Measurements from ENCODE around the gene HSPB6.
A peak's percentile ranks its signal among the peaks of the same experiment; 100 is the strongest.
"Not testable (repeated sequence)": the region's sequence is repeated elsewhere in the genome, so short reads cannot be mapped to it uniquely, and the experiment has no call there.

HSPB6 gene

DNA sequence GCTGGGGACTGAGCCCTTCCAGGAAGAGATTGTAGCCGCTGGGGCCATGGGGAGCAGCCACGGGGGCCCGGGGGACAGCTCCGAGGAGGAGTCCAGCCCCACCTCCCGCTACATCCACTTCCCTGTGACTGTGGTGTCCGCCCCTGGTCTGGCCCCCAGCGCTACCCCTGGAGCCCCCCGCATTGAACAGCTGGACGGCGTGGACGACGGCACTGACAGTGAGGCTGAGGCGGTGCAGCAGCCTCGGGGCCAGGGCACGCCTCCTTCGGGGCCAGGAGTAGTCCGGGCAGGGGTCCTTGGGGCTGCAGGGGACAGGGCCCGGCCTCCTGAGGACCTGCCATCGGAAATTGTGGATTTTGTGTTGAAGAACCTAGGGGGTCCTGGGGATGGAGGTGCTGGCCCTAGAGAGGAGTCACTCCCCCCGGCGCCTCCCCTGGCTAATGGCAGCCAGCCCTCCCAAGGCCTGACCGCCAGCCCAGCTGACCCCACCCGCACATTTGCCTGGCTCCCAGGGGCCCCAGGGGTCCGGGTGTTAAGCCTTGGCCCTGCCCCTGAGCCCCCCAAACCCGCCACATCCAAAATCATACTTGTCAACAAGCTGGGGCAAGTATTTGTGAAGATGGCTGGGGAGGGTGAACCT lies 24.2 kb downstream of the HSPB6 start:
- no peak for DNase-seq (ENCODE audit: low read depth in 1 of 2, low spot score in 1 of 2)

- no peak for DNase-seq (ENCODE audit: low read depth in 1 of 2, low spot score in 1 of 2)
Measured at GRCh38 chr19:35731779-35732405, 24.9 kb downstream of the HSPB6 start.

GRCh38 chr19:35731353-35731752 lies 25.5 kb downstream of the HSPB6 start:
- no peak for DNase-seq (ENCODE audit: low read depth in 1 of 2, low spot score in 1 of 2)

- DNase-seq (ENCODE audit: low read depth in 1 of 2, low spot score in 1 of 2), result no peak
Measured at GRCh38 chr19:35730326-35730725, 26.5 kb downstream of the HSPB6 start.

DNA sequence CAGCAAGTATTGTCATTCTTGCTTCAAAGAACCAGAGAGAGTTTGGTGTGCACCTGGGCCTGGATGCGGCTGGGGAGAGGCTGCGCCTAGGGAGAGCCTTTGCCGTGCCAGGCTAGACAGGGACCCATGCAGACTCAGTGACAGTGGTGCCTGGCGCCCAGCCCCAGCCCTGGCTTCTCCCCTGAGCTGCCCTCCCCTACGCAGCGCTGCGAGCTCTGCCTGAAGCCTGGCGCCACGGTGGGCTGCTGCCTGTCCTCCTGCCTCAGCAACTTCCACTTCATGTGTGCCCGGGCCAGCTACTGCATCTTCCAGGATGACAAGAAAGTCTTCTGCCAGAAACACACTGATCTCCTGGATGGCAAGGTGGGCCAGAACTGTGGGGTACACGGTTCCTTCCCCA lies 27.1 kb downstream of the HSPB6 start:
- DNase-seq (ENCODE audit: low read depth in 1 of 2, low spot score in 1 of 2), result no peak

DNA sequence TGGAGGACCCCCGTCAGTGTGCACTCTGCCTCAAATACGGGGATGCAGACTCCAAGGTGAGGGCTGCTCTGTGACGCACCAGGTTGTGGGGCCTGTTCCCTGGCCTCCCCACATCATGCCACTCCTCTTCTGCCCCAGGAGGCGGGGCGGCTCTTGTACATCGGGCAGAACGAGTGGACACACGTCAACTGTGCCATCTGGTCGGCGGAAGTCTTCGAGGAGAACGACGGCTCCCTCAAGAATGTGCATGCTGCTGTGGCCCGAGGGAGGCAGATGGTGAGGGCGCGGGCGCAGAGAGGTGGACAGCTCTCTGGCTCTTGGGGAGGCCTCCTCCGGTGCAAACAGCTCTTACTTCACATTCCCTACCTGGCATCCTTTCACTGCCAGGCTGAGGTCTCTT lies 27.8 kb downstream of the HSPB6 start:
- DNase-seq (ENCODE audit: low read depth in 1 of 2, low spot score in 1 of 2), result no peak

DNA sequence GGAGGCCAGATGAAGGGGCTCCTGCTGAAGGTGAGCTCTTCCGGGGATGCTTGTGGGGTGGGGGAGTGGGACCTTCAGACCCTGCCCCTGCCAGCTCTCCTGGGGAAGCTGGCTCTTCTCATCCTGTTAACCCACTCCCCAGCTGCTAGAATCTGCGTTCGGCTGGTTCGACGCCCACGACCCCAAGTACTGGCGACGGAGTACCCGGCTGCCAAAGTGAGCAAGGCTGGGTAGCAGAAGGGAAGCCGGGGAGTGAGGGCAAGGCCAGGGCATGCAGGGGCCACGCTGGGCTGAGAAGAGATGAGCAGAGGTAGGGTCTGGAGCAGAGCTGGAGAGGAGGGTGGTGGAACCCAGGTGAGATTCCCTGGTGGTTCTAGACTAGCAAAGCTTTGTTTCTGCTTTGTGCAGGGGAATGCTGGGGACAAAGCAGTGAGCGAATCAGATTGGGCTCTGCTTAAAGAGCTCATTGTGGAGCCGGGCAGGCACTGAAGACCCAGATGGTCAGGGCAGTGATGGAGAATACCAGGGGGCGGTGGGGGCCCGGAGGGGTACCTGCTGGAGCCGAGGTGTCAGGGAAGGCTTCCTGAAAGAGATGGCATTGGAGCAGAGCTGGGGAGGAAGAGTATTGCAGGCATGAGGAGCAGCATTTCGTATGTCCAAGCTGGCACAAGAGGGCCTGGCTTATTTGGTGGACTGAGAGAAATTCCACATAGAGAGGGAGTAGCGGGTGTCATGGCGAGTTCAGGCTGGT lies 28.7 kb downstream of the HSPB6 start:
- DNase-seq (ENCODE audit: low read depth in 1 of 2, low spot score in 1 of 2), result no peak

DNA sequence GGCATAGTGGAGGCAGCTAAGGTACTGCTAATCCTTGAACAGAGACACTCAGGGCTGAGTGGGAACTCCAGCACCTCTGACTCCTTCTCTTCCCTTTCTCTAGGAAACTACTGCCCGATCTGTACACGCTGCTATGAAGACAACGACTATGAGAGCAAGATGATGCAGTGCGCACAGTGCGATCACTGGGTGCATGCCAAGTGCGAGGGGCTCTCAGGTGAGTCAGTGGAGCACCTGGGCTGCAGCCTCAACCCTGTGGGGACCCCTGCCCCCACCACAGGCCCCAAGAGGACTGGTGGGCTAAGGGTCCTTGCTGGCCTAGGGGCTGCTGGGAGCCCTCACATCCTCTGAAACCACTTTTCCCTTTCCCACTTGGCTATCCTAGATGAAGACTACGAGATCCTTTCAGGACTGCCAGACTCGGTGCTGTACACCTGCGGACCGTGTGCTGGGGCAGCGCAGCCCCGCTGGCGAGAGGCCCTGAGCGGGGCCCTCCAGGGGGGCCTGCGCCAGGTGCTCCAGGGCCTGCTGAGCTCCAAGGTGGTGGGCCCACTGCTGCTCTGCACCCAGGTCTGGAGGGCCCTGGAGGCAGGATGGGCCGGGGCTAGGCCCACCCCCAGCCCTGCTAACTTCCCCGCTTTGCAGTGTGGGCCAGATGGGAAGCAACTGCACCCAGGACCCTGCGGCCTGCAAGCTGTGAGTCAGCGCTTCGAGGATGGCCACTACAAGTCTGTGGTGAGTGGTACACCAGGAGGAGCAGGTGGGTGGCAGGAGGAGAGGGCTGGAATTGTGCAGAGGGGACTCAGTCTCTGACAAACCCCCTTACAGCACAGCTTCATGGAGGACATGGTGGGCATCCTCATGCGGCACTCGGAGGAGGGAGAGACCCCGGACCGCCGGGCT lies 29.5 kb downstream of the HSPB6 start:
- no peak for DNase-seq (ENCODE audit: low read depth in 1 of 2, low spot score in 1 of 2)

GRCh38 chr19:35725216-35725861 lies 31.5 kb downstream of the HSPB6 start:
- DNase-seq (ENCODE audit: low read depth in 1 of 2, low spot score in 1 of 2), result no peak

DNA sequence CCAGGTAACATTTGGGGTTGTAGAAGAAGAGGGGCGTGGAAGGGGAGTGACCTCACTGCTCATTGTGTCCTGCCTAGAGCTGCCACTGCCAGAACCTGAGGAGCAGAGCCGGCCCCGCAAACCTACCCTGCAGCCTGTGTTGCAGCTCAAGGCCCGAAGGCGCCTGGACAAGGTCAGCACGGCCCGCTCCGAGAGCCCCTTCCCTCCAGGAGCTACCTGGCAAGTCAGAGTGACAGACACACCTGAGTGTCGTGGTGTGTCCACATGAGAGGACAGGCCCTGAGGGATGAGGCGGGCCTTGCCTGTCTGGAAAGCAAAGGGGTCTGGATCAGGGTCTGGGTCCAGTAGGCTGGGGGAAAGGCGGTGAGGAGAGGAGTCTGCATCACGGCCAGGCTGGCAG lies 32.3 kb downstream of the HSPB6 start:
- DNase-seq (ENCODE audit: low read depth in 1 of 2, low spot score in 1 of 2), result no peak

GRCh38 chr19:35724132-35724531 lies 32.7 kb downstream of the HSPB6 start:
- DNase-seq (ENCODE audit: low read depth in 1 of 2, low spot score in 1 of 2), result not testable (repeated sequence)

GRCh38 chr19:35723671-35724070 lies 33.2 kb downstream of the HSPB6 start:
- no peak for DNase-seq (ENCODE audit: low read depth in 1 of 2, low spot score in 1 of 2)

DNA sequence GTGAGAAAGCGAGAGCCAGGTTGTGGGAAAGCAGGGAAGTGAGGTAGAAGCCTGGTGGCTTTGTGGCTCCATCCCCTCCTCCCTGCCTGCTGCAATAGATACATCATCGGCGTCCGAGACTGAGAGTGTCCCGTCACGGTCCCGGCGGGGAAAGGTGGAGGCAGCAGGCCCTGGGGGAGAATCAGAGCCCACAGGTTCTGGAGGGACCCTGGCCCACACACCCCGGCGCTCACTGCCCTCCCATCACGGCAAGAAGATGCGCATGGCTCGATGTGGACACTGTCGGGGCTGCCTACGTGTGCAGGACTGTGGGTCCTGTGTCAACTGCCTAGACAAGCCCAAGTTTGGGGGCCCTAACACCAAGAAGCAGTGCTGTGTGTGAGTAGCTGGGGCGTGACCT lies 33.9 kb downstream of the HSPB6 start:
- no peak for DNase-seq (ENCODE audit: low read depth in 1 of 2, low spot score in 1 of 2)

DNA sequence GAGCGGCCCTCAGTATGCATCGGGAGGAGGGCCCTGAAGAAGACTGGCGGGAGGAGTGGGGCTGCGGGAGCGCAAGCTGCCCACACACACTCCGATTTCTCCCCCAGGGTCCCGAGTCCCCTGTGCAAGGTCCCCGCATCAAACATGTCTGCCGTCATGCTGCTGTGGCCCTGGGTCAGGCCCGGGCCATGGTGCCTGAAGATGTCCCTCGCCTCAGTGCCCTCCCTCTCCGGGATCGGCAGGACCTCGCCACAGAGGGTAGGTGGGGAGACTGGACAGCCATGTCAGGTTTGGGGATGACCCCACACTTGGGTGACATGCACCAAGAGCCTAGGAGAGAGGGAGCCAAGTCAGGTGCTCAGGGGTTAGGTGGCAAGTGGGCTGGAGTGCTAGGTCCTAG lies 34.4 kb downstream of the HSPB6 start:
- DNase-seq (ENCODE audit: low read depth in 1 of 2, low spot score in 1 of 2), result no peak

- no peak for DNase-seq (ENCODE audit: low read depth in 1 of 2, low spot score in 1 of 2)
Measured at GRCh38 chr19:35721374-35721773, 35.5 kb downstream of the HSPB6 start.

- no peak for DNase-seq (ENCODE audit: low read depth in 1 of 2, low spot score in 1 of 2)
Measured at GRCh38 chr19:35720648-35721047, 36.2 kb downstream of the HSPB6 start.

DNA sequence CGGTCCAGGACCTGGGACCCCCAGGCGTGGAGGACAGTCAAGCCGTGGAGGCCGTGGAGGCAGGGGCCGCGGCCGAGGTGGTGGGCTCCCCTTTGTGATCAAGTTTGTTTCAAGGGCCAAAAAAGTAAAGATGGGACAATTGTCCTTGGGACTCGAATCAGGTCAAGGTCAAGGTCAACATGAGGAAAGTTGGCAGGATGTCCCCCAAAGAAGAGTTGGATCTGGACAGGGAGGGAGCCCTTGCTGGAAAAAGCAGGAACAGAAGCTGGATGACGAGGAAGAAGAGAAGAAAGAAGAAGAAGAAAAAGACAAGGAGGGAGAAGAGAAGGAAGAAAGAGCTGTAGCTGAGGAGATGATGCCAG lies 36.7 kb downstream of the HSPB6 start:
- no peak for DNase-seq (ENCODE audit: low read depth in 1 of 2, low spot score in 1 of 2)

GRCh38 chr19:35719402-35720162 lies 37.2 kb downstream of the HSPB6 start:
- DNase-seq (ENCODE audit: low read depth in 1 of 2, low spot score in 1 of 2), result no peak

GRCh38 chr19:35718345-35719041 lies 38.3 kb downstream of the HSPB6 start:
- DNase-seq (ENCODE audit: low read depth in 1 of 2, low spot score in 1 of 2), result peak in 1 of 2 donors; percentile 21

Measured in stimulated activated CD4-positive, alpha-beta T cell treated with anti-CD3 and anti-CD28 coated beads, Interleukin-15, amount 100 ng/mL, for 1 hour (primary cell).